ENCODE results near the gene HNRNPH3. TPM values are rescaled to one million over a fixed set of nuclear protein-coding genes. Genes with fewer than 3 reads are reported as not detected.

HNRNPH3 gene
- total and polyA plus RNA-seq, 2 experiments from 2014 or later: 87.2 to 367 TPM

DNA sequence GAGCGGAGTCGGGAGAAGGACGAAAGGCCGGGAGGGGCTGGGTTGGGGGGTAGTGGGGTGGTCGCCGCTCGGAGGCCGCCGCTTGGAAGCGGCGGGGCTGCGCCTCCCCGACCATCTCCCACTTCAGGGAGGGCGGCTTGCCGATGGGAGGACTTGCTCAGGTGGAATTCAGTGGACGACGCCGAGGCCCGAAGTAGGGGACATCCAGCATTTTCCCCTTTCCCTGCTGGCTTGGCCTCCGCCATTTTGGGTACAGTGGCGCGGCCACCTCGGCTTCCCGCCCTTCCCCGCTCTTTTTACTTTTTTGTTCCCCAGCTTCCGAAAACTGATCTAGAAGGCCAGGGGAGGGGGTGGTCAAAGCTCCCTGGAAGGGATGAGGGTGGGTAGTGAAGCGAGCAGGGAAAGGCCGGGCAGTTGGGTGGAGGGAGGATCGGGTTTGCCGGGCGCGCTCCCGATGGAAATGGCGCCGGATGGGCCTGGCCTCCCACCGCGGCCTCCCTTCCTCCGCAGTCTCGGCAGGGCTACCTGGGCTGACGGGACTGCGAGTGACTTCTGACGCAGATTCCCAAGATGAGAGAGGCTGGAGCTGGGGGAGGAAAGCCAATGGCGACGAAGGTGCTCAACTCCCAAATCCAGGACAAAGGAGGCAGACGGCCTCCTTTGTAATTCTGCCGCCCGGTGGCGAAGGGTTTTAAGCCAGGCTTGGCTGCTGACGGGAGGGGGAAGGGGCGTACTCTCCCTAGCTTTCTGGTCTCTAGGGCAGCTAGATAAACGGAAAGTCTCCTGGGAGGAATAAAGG is 594 bp downstream of the HNRNPH3 start, which contains the start of gene PBLD (continued):
- TF ChIP-seq CREB1 (CRISPR knock-in tag; IDR thresholded peaks at IDR 0.05; ENCODE audit: low read depth): peak; percentile 63
- TF ChIP-seq, protein P1, sequence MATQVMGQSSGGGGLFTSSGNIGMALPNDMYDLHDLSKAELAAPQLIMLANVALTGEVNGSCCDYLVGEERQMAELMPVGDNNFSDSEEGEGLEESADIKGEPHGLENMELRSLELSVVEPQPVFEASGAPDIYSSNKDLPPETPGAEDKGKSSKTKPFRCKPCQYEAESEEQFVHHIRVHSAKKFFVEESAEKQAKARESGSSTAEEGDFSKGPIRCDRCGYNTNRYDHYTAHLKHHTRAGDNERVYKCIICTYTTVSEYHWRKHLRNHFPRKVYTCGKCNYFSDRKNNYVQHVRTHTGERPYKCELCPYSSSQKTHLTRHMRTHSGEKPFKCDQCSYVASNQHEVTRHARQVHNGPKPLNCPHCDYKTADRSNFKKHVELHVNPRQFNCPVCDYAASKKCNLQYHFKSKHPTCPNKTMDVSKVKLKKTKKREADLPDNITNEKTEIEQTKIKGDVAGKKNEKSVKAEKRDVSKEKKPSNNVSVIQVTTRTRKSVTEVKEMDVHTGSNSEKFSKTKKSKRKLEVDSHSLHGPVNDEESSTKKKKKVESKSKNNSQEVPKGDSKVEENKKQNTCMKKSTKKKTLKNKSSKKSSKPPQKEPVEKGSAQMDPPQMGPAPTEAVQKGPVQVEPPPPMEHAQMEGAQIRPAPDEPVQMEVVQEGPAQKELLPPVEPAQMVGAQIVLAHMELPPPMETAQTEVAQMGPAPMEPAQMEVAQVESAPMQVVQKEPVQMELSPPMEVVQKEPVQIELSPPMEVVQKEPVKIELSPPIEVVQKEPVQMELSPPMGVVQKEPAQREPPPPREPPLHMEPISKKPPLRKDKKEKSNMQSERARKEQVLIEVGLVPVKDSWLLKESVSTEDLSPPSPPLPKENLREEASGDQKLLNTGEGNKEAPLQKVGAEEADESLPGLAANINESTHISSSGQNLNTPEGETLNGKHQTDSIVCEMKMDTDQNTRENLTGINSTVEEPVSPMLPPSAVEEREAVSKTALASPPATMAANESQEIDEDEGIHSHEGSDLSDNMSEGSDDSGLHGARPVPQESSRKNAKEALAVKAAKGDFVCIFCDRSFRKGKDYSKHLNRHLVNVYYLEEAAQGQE (IDR thresholded peaks at IDR 0.05; ENCODE audit: unreplicated experiment): peak; percentile 13
- TF ChIP-seq, protein P2, sequence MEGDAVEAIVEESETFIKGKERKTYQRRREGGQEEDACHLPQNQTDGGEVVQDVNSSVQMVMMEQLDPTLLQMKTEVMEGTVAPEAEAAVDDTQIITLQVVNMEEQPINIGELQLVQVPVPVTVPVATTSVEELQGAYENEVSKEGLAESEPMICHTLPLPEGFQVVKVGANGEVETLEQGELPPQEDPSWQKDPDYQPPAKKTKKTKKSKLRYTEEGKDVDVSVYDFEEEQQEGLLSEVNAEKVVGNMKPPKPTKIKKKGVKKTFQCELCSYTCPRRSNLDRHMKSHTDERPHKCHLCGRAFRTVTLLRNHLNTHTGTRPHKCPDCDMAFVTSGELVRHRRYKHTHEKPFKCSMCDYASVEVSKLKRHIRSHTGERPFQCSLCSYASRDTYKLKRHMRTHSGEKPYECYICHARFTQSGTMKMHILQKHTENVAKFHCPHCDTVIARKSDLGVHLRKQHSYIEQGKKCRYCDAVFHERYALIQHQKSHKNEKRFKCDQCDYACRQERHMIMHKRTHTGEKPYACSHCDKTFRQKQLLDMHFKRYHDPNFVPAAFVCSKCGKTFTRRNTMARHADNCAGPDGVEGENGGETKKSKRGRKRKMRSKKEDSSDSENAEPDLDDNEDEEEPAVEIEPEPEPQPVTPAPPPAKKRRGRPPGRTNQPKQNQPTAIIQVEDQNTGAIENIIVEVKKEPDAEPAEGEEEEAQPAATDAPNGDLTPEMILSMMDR (conservative IDR thresholded peaks at IDR 0.05; ENCODE audit: low read depth in 2 of 2): peak; percentile 19 to 45; a peak in 2 of 4 replicates
- no peak for TF ChIP-seq EZH2 (IDR thresholded peaks at IDR 0.05; ENCODE audit: low read depth, unreplicated experiment)

DNA sequence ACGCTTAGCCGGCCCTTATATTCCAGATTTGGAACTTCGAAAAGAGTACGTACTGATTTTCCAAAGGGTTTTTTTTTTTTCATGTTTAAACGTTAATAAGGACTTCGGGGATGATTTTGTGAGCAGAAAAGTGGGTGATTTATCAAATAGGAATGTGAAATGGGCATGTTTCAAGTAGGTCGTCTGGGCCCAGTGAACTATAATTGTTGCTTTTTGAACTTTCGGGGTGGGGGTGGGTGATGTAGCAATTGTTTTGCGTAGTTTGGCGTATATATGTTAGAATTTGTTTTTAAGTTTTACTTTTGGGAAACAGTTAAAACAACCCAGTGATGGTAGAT is 1.2 kb downstream of the HNRNPH3 start:
- TF ChIP-seq, protein P3, sequence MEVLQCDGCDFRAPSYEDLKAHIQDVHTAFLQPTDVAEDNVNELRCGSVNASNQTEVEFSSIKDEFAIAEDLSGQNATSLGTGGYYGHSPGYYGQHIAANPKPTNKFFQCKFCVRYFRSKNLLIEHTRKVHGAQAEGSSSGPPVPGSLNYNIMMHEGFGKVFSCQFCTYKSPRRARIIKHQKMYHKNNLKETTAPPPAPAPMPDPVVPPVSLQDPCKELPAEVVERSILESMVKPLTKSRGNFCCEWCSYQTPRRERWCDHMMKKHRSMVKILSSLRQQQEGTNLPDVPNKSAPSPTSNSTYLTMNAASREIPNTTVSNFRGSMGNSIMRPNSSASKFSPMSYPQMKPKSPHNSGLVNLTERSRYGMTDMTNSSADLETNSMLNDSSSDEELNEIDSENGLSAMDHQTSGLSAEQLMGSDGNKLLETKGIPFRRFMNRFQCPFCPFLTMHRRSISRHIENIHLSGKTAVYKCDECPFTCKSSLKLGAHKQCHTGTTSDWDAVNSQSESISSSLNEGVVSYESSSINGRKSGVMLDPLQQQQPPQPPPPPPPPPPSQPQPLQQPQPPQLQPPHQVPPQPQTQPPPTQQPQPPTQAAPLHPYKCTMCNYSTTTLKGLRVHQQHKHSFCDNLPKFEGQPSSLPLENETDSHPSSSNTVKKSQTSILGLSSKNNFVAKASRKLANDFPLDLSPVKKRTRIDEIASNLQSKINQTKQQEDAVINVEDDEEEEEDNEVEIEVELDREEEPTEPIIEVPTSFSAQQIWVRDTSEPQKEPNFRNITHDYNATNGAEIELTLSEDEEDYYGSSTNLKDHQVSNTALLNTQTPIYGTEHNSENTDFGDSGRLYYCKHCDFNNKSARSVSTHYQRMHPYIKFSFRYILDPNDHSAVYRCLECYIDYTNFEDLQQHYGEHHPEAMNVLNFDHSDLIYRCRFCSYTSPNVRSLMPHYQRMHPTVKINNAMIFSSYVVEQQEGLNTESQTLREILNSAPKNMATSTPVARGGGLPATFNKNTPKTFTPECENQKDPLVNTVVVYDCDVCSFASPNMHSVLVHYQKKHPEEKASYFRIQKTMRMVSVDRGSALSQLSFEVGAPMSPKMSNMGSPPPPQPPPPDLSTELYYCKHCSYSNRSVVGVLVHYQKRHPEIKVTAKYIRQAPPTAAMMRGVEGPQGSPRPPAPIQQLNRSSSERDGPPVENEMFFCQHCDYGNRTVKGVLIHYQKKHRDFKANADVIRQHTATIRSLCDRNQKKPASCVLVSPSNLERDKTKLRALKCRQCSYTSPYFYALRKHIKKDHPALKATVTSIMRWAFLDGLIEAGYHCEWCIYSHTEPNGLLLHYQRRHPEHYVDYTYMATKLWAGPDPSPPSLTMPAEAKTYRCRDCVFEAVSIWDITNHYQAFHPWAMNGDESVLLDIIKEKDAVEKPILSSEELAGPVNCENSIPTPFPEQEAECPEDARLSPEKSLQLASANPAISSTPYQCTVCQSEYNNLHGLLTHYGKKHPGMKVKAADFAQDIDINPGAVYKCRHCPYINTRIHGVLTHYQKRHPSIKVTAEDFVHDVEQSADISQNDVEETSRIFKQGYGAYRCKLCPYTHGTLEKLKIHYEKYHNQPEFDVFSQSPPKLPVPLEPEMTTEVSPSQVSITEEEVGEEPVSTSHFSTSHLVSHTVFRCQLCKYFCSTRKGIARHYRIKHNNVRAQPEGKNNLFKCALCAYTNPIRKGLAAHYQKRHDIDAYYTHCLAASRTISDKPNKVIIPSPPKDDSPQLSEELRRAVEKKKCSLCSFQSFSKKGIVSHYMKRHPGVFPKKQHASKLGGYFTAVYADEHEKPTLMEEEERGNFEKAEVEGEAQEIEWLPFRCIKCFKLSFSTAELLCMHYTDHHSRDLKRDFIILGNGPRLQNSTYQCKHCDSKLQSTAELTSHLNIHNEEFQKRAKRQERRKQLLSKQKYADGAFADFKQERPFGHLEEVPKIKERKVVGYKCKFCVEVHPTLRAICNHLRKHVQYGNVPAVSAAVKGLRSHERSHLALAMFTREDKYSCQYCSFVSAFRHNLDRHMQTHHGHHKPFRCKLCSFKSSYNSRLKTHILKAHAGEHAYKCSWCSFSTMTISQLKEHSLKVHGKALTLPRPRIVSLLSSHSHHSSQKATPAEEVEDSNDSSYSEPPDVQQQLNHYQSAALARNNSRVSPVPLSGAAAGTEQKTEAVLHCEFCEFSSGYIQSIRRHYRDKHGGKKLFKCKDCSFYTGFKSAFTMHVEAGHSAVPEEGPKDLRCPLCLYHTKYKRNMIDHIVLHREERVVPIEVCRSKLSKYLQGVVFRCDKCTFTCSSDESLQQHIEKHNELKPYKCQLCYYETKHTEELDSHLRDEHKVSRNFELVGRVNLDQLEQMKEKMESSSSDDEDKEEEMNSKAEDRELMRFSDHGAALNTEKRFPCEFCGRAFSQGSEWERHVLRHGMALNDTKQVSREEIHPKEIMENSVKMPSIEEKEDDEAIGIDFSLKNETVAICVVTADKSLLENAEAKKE (CRISPR knock-in tag; IDR thresholded peaks at IDR 0.05): no peak
- TF ChIP-seq EZH2phosphoT487 (IDR thresholded peaks at IDR 0.05; ENCODE audit: unreplicated experiment) (no peak), STAT1 (IDR thresholded peaks at IDR 0.05; ENCODE audit: unreplicated experiment) (no peak), ZNF114 (CRISPR knock-in tag; IDR thresholded peaks at IDR 0.05) (no peak), JUNB (IDR thresholded peaks at IDR 0.05; ENCODE audit: unreplicated experiment) (no peak)
- Mint-ChIP-seq H3K9me3 (peaks cover 4% of the 10 kb centered on the region; the same call in 2 of the 3 replicates), H3K36me3 (ENCODE audit: low read depth) (peaks cover 58% of the 10 kb centered on the region), H3K27me3 (ENCODE audit: insufficient read depth, low read depth, poor library complexity) (peaks cover 28% of the 10 kb centered on the region), H3K27ac (peak overlapping the region; percentile 100), H3K4me3 (peak overlapping the region; percentile 99), H3K4me1 (peaks cover 53% of the 10 kb centered on the region)
- DNase-seq (ENCODE audit: low spot score) (no peak), ATAC-seq (no peak)
- H4K20me1 ChIP-seq (replicated peaks; ENCODE audit: insufficient read depth): peaks cover 44% of the 10 kb centered on the region
- H3K27ac ChIP-seq (ENCODE audit: low read depth): peak overlapping the region; percentile 98
- peaks cover 8% of the 10 kb centered on the region; the same call in 1 of the 2 replicates for H3K36me3 ChIP-seq (ENCODE audit: insufficient read depth)
- H3K4me1 ChIP-seq (ENCODE audit: insufficient read depth): peaks cover 32% of the 10 kb centered on the region
- H3K9me2 ChIP-seq (ENCODE audit: insufficient read depth): no peaks in the 10 kb centered on the region
- no peak overlapping the region for H2AFZ ChIP-seq
- no peaks in the 10 kb centered on the region for H3K27me3 ChIP-seq (ENCODE audit: insufficient read depth)
- peak overlapping the region; percentile 80 for H3K4me2 ChIP-seq
- peak overlapping the region; percentile 73 for H3K4me3 ChIP-seq
- H3K79me2 ChIP-seq (replicated peaks; ENCODE audit: insufficient read depth): peaks cover 58% of the 10 kb centered on the region
- no peaks in the 10 kb centered on the region for H3F3A ChIP-seq (replicated peaks; ENCODE audit: low read depth)

All from GM23338 (cell line).